Subcutaneous adipose tissue (tissue), 4 donors: Measurements from ENCODE around the gene TSNAX. TPM values are rescaled to one million over a fixed set of nuclear protein-coding genes. Genes with fewer than 3 reads are reported as not detected.

Experiments
- CTCF ChIP-seq: fragments of 450-650 bp; IDR thresholded peaks from one replicate; pipeline ENCODE4 v1.5.1; 2016; ENCODE audit warnings: low read depth, mild to moderate bottlenecking, control low read depth, antibody characterized with exemption, moderate library complexity
- total RNA-seq, 4 donors: library from RNA; depleted of rRNA; stranded (reverse); fragments of >200 nt; gene quantifications; one replicate each; pipeline ENCODE4 v1.1.0, GENCODE V29; 2016

Gene TSNAX, protein sequence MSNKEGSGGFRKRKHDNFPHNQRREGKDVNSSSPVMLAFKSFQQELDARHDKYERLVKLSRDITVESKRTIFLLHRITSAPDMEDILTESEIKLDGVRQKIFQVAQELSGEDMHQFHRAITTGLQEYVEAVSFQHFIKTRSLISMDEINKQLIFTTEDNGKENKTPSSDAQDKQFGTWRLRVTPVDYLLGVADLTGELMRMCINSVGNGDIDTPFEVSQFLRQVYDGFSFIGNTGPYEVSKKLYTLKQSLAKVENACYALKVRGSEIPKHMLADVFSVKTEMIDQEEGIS
- total RNA-seq, result 10 to 100 TPM; 26.8 to 41.0 (median 35.3) TPM

- no peak for TF ChIP-seq CTCF
Observed at GRCh38 chr1:231528172-231529029, at the start of gene TSNAX. Gene TSNAX (plus strand): TSS chr1:231528669. CDS start chr1:231528811, 142 bp downstream.

- TF ChIP-seq CTCF, result no peak
Observed at GRCh38 chr1:231478811-231479210, 49.7 kb upstream of the TSNAX start.

- no peak for TF ChIP-seq CTCF
Observed at GRCh38 chr1:231480008-231480407, 48.5 kb upstream of the TSNAX start.

DNA sequence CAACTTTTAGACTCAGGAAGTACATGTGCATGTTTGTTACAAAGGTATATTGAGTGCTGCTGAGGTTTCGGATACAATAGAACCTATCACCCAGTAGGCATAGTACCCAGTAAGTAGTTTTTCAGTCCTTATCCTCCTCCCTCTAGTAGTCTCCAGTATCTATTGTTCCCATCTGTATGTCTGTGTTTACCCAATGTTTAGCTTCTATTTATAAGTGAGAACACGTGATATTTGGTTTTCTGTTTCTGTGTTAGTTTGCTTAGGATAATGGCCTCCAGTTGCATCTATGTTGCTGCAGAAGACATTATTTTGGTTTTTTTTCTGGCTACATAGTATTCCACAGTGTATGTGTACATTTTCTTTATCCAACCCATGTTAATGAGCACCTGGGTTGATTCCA is 47.2 kb upstream of the TSNAX start:
- no peak for TF ChIP-seq CTCF

GRCh38 chr1:231485029-231485784 is 43.3 kb upstream of the TSNAX start:
- TF ChIP-seq CTCF, result no peak

DNA sequence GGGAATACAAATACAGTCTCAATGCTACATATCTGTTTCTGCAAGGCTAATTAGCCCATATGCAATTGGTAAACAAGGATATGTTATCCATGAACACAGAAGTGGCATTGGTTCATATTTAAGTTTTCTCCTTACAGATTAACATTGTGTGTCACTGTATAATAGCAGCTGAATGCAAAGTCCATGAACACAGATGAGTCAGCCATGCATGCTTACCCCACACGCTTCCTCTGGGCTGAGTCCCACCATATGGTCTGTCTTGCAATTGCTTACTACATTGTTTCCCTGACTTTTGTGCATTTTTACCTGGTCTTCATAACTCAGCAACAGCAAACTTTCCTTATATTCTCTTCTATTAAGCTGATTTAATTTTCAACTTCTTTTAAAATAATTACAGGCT is 41.5 kb upstream of the TSNAX start:
- no peak for TF ChIP-seq CTCF

GRCh38 chr1:231487910-231488309 is 40.6 kb upstream of the TSNAX start:
- no peak for TF ChIP-seq CTCF
